Esophagus (tissue), 2 donors: Measurements from ENCODE around the gene C1orf226. TPM values are rescaled to one million over a fixed set of nuclear protein-coding genes. Genes with fewer than 3 reads are reported as not detected.
"Not testable (repeated sequence)": the region's sequence is repeated elsewhere in the genome, so short reads cannot be mapped to it uniquely, and the experiment has no call there.

ENCODE experiments used
- H3K27ac ChIP-seq, 2 donors: one replicate each; pipeline ENCODE4 v1.5.1; 2013; ENCODE audit warnings: low read depth in 2 of 2, mild to moderate bottlenecking in 2 of 2, inconsistent platforms in 1 of 2, low read length in 1 of 2, moderate library complexity in 1 of 2
- H3K27me3 ChIP-seq, 2 donors: one replicate each; pipeline ENCODE4 v1.6.1; 2013; ENCODE audit warnings: low read length in 2 of 2, control low read depth in 1 of 2, mild to moderate bottlenecking in 1 of 2; ENCODE audit not compliant: insufficient read depth in 2 of 2, control insufficient read depth in 1 of 2
- H3K36me3 ChIP-seq, 2 donors: one replicate each; pipeline ENCODE4 v1.6.1; 2013; ENCODE audit warnings: low read length in 1 of 2; ENCODE audit not compliant: control insufficient read depth in 2 of 2, insufficient read depth in 2 of 2
- H3K4me1 ChIP-seq, 2 donors: one replicate each; pipeline ENCODE4 v1.6.1; 2013; ENCODE audit warnings: low read length in 1 of 2; ENCODE audit not compliant: control insufficient read depth in 2 of 2, insufficient read depth in 2 of 2
- H3K4me3 ChIP-seq, 2 donors: one replicate each; pipeline ENCODE4 v1.5.1; 2013; ENCODE audit warnings: low read length in 2 of 2, mild to moderate bottlenecking in 2 of 2, low read depth in 1 of 2, moderate library complexity in 1 of 2
- H3K9me3 ChIP-seq, 2 donors: one replicate each; pipeline ENCODE4 v1.6.1; 2013; ENCODE audit warnings: mild to moderate bottlenecking in 2 of 2, low read depth in 1 of 2, low read length in 1 of 2, moderate library complexity in 1 of 2; ENCODE audit not compliant: control insufficient read depth in 2 of 2, insufficient read depth in 1 of 2
- WGBS, 2 donors: extraction: QIAGEN DNeasy Blood & Tissue Kit; methylation state at CpG; one replicate each; pipeline ENCODE4 v1.1.7; 2013; 5-methylcytosine and 5-hydroxymethylcytosine counted together
- polyA plus RNA-seq, 2 donors: library from polyadenylated mRNA; stranded (reverse); fragments of 200-250 nt; gene quantifications; one replicate each; pipeline ENCODE4 v1.2.3, GENCODE V29; 2013
- donor health status: healthy with polysubstance abuse.
- donor health status: Bipolar disorder and iron deficiency.

C1orf226 gene
- polyA plus RNA-seq, 2 donors: 2.2 to 4.5 TPM

GRCh38 chr1:162416215-162416614 lies 34.7 kb downstream of the C1orf226 start:
- no peaks in the 10 kb centered on the region for H3K4me1 ChIP-seq
- H3K36me3 ChIP-seq: no peaks in the 10 kb centered on the region
- H3K4me3 ChIP-seq: no peak overlapping the region
- H3K9me3 ChIP-seq: no peaks in the 10 kb centered on the region
- no peaks in the 10 kb centered on the region for H3K27me3 ChIP-seq
- H3K27ac ChIP-seq: no peak overlapping the region

DNA sequence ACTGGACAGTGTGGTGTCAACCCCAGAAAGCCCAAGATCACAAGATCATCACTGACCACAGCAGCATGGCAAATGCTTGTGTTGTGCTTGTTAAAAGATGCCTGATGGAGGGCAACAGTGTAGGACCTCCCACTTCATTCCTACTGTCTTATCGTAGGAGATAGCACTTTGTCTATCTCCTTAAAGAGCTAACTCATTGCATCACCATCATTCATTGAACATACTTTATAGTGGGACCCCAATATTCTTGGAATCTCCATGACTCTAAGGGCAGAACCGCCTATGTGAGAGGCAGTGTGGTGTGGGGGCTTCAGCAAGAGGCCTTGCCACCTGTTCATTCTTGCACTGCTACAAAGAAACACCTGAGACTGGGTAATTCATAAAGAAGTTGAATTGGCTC lies 35.4 kb downstream of the C1orf226 start:
- WGBS, 2 donors: 89 to 93% methylated on average over 2 of the region's 2 CpGs
- Histone ChIP-seq H3K4me1 (no peaks in the 10 kb centered on the region), H3K9me3 (no peaks in the 10 kb centered on the region), H3K36me3 (no peaks in the 10 kb centered on the region), H3K27ac (no peak overlapping the region), H3K4me3 (no peak overlapping the region), H3K27me3 (no peaks in the 10 kb centered on the region)

DNA sequence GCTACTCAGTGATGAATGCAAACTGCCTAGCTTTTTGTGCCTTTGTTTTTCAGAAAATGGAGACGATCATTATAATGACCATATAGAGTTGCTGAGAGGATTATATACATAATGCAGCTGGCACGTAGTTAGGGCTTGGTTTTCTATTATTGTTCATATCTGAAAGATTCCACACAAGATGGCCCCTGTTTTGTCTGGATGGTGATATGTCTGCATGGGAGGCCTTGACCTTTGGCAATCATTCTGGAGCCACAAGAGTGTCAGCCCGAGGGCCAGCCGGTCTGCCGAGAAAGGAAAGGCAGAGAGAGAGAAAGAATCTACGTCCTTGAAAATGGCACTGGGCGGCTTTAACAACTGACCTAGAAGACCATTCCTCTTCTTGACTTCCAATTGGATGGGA lies 36.1 kb downstream of the C1orf226 start:
- Histone ChIP-seq H3K4me3 (no peak overlapping the region), H3K4me1 (no peaks in the 10 kb centered on the region), H3K36me3 (no peaks in the 10 kb centered on the region), H3K27me3 (no peaks in the 10 kb centered on the region), H3K27ac (no peak overlapping the region), H3K9me3 (no peaks in the 10 kb centered on the region)
- WGBS, 2 donors: 92% methylated on average over 7 of the region's 7 CpGs

DNA sequence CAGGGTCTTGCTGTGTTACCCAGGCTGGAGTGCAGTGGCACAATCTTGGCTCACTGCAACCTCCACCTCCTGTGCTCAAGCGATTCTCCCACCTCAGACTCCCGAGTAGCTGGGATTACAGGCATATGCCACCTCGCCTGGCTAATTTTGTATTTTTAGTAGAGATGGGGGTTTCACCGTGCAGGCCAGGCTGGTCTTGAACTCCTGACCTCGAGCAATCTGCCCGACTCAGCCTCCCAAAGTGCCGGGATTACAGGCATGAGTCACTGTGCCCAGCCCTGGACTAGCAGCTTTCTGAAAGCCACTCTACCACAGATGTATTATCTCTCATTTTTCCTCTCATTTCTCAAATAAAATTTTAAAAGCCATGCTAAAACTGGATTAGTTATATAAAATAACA lies 37.1 kb downstream of the C1orf226 start:
- H3K27ac ChIP-seq: peak overlapping the region; percentile 8 to 73
- H3K36me3 ChIP-seq, H3K4me1 ChIP-seq, H3K9me3 ChIP-seq, H3K4me3 ChIP-seq, H3K27me3 ChIP-seq: not testable (repeated sequence)
- WGBS, 2 donors: 58 to 64% methylated on average over 7 of the region's 7 CpGs

GRCh38 chr1:162419450-162419931 lies 38.0 kb downstream of the C1orf226 start:
- WGBS, 2 donors: 49 to 55% methylated on average over 9 of the region's 9 CpGs
- Histone ChIP-seq H3K4me3 (peak overlapping the region; percentile 12 to 43), H3K27ac (peak overlapping the region; percentile 74 to 76)
- not testable (repeated sequence) for H3K36me3 ChIP-seq, H3K27me3 ChIP-seq, H3K9me3 ChIP-seq, H3K4me1 ChIP-seq

DNA sequence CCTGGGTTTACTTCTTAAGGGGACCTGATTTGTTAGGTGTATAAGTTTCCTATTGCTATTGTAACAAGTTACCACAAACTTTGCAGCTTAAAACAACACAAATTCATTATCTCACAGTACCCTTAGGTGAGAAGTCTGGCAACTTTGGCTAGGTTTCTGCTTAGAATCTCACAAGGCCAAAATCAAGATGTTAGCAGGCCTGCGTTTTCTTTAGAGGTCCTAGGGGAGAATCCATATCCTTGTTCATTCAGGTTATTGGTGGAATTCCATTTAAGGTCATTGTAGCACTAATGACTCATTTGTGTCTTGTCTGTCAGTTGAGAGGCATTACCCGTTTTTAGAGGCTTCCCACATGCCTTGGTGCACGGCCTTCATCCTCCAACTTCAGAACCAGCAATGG lies 38.6 kb downstream of the C1orf226 start:
- WGBS, 2 donors: 82 to 84% methylated on average over 3 of the region's 3 CpGs
- H3K4me1 ChIP-seq: no peaks in the 10 kb centered on the region
- no peaks in the 10 kb centered on the region for H3K27me3 ChIP-seq
- peak overlapping the region in 1 of 2 donors; percentile 36 for H3K27ac ChIP-seq
- H3K9me3 ChIP-seq: no peaks in the 10 kb centered on the region
- peak overlapping the region; percentile 12 to 43 for H3K4me3 ChIP-seq
- H3K36me3 ChIP-seq: no peaks in the 10 kb centered on the region

DNA sequence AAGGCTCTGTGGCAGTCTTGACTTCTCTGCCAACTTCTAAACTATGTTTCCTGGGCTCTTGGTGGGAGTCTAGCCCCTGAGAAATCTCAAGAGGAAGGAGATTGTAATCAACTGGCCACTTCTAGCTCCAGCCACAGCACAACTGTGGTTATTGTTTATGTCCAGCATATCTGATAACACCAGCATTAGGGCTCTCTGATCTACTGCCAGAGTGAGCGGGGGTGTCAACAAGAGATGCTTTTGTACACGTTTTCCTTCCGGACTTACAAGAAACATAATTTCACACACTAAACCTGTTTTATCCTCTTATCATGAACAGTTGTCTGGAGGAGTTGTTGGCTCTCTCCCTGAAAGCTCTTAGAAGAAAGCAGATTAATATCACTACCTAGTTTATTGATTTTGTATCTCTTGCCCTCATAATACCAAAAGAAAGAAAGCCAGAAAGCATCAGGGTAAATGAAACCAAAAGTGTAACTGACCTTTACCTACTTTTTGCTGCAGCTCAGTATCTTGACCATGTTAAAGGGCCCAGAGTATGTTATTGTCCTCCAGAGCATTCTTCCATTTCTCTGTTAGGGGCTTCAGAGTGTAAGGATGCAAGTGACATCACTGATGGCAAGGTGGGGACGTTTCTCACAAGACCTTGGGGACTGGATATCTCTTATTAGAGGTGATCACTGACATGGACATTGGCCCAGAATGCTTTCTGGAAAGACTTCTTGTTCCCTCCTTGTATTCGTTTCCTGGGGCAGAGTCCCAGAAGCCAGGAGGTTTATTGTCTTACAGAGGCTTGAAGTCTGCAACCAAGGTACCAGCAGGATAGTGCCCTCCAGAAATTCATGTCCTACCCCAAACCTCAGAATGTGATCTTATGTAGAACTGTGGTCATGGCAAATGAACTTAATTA lies 40.0 kb downstream of the C1orf226 start:
- Histone ChIP-seq H3K27ac (no peak overlapping the region), H3K4me1 (no peaks in the 10 kb centered on the region), H3K4me3 (peak overlapping the region; percentile 14 to 21)

DNA sequence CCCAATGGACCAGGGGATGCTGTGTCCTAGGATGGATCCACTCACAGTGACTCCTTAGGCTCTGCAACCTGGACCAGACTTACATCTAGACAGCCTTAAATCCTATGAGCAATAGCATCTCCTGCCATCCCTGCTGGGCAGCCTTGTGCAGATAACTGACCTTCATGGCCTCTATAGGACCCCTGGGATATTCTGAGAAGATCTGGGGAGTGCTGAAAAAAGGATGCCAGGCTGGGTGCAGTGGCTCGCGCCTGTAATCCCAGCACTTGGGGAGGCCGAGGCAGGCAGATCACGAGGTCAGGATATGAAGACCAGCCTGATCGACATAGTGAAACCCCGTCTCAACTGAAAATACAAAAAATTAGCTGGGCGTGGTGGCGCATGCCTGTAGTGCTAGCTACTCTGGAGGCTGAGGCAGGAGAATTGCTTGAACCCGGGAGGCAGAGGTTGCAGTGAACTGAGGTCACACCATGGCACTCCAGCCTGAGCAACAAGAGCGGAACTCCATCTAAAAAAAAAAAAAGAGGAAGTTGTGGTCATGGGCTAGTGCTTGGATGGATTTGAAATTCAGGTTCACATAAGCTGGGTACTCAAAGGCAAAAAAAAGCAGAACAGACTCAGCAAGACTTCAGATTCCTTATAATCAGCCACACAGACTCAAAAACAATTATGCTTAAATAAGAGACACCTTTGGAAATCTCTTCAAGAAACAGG lies 41.3 kb downstream of the C1orf226 start:
- no peaks in the 10 kb centered on the region for H3K4me1 ChIP-seq
- H3K36me3 ChIP-seq: no peaks in the 10 kb centered on the region
- 84 to 87% methylated on average over 10 of the region's 10 CpGs for WGBS, 2 donors

More for the DNA sequence above, 40.0 kb downstream of the C1orf226 start:
- Histone ChIP-seq H3K9me3 (no peaks in the 10 kb centered on the region), H3K36me3 (no peaks in the 10 kb centered on the region), H3K27me3 (no peaks in the 10 kb centered on the region)
- 36 to 47% methylated on average over 5 of the region's 5 CpGs for WGBS, 2 donors

GRCh38 chr1:162430583-162430982 lies 49.1 kb downstream of the C1orf226 start:
- WGBS, 2 donors: 86 to 91% methylated on average over 4 of the region's 4 CpGs
- no peaks in the 10 kb centered on the region for H3K4me1 ChIP-seq
- no peaks in the 10 kb centered on the region for H3K9me3 ChIP-seq
- H3K27ac ChIP-seq: no peak overlapping the region
- no peaks in the 10 kb centered on the region for H3K27me3 ChIP-seq
- no peaks in the 10 kb centered on the region for H3K36me3 ChIP-seq
- no peak overlapping the region for H3K4me3 ChIP-seq

More for the DNA sequence above, 41.3 kb downstream of the C1orf226 start:
- Histone ChIP-seq H3K4me3 (no peak overlapping the region), H3K27me3 (no peaks in the 10 kb centered on the region), H3K9me3 (no peaks in the 10 kb centered on the region), H3K27ac (no peak overlapping the region)
